GM19468 (cell line): ENCODE measurements around the gene VSTM5.

Experiments used
- ATAC-seq: cut with Tn5 transposase; IDR thresholded peaks from one replicate; pipeline ENCODE4 v1.9.1; 2021; ENCODE audit warnings: mild to moderate bottlenecking, moderate library complexity, moderate number of reproducible peaks; ENCODE audit not compliant: unreplicated experiment; ENCODE audit errors: extremely low read depth

VSTM5 gene

DNA sequence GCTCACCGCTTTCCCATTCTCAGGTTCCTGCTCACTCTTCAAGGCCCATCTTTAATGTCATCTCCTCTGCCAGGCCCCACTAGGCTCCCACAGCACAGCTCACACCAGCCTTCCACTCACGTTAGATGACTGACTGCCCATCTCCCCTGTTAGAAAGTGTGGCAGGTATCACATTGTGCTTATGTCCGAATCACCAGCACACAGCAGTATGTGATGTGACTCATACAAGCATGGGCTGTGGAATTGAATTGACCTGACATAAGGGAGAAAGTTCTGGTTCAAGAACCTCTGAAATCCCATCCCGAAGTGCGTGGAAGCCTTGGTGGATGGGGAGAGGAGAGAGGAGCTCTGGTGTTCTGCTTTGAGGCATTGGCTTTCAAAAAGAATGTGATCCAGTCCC, 6.5 kb downstream of the VSTM5 start:
- no peak for ATAC-seq

DNA sequence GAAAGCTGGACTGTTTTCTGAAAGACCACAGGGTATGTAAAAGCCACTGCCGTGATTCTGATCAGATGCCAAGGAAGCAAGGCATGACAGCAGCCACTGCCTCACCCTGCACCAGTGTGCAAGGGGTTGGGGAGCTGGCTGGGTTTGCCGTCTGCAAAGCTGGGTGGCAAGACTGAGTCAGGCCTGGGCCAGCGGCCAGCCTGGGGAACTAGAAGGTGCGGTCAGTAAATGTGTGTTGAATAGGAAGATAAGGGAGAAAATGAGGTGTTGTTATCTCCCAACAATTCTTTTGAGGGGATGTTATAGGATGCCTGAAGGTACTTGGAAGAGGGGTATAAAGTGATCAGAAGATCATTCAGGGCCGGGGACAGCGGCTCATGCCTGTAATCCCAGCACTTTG, 8.0 kb downstream of the VSTM5 start:
- ATAC-seq: no peak

DNA sequence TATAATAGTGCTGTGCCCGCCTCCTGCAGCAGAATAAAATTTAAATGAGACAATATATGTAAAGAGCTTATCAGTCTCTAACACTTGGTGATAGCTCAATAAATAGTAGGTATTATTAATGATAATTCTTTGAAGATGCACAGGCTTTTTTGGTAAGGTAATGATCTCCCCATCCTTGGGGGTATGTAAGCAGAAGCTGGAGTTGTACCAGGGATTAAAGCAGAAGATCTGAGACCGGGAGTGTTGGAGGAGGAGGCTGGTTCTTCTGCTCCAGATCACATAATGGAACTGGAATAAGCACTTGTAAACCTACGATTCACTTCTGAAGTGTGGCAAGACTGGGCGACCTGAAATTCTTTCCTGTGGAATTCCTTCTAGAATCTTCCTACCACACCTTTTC, 8.4 kb downstream of the VSTM5 start:
- no peak for ATAC-seq

DNA sequence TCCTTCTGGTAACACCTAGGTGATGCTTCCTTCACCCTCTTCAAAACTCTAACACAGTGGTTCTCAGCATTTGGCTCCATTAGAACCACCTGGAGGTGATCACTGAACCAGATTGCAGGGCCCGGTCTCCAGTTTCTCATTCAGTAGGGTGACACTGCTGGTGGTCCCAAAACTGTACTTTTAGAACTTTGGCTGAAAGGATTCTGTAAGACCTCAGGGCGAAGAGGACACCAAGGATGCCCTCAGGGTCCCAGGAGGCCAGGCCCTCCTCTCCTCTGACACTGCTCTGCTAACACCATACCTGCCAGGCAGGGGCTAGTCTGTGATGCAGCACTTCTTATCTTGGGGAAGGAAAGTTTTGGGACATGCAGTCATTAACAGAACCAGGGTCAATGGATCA, 9.0 kb downstream of the VSTM5 start:
- ATAC-seq: no peak

DNA sequence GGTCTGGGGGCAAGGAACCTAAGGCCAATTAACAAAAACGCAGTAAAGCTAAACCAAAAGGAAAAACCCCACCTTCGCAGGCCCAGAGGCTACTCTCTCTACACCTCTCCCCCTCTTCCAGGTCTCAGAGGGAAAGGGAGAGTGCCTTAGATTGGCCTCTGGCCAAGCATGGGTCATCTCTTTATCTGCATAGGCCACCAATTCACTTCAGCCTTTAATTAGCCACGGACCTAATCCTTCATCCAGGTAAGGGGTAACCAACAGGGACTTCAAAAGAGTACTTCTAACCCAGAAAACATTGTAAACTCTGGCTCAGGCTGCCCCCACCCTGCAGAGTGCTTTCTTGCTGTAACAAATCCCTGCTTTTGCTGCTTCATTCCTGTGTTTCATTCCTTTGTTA, 9.4 kb downstream of the VSTM5 start:
- ATAC-seq: no peak

DNA sequence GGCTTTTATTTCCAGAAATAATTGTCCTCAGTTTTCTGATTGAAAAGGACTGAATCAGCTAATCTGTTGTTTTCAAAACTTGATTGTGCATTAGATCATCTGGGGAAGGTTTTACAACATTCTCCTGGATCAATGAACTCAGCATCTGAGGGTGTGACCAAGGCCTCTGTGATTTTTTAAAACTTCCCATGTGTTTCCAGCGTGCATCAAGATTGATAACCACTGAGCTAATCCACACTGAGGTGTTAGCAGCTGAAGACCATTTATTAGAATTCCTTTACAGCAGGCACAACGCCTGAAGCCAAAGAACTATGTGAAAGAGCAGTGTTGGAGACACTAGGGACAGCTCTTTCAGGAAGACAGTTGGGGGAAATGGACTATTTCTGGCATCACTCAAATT, 10.2 kb downstream of the VSTM5 start:
- ATAC-seq: no peak

DNA sequence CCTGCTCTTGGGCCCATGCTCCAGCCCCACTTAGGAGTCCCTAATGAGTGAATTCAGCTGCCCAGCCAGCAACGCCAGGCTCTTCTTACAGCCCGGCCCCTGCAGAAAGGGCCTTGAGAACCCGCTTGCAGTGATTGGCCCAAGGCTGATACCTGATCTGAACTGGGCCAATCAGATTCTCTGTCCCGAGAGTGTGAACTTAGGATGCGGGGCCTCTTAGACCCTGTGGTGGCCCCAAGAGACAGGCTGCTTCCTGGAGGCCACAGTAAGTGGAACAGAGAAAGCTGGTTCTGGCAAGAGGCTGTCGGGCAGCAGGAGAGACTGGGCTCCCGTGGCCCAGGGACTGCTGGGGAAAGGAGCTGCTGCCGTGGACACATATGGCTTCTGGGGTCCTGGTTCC, 11.5 kb downstream of the VSTM5 start:
- ATAC-seq: no peak

DNA sequence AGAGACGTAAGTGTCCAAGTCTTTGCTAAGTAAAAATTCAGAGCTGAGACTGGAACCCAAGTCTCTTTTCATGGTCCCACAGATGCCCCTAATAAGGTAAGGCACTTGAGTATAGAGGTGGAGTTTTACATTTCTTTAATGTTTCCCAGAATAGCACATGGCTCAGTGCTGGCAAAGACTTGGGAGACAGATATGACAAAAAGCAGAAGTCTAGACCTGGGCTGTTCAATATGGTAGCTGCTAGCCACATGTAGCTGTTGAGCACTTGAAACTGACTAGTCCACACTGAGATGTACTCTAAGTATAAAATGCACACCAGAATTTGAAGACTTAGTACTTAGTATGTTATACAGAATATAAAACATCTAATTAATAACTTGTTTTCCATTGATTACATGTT, 17.6 kb downstream of the VSTM5 start:
- no peak for ATAC-seq

DNA sequence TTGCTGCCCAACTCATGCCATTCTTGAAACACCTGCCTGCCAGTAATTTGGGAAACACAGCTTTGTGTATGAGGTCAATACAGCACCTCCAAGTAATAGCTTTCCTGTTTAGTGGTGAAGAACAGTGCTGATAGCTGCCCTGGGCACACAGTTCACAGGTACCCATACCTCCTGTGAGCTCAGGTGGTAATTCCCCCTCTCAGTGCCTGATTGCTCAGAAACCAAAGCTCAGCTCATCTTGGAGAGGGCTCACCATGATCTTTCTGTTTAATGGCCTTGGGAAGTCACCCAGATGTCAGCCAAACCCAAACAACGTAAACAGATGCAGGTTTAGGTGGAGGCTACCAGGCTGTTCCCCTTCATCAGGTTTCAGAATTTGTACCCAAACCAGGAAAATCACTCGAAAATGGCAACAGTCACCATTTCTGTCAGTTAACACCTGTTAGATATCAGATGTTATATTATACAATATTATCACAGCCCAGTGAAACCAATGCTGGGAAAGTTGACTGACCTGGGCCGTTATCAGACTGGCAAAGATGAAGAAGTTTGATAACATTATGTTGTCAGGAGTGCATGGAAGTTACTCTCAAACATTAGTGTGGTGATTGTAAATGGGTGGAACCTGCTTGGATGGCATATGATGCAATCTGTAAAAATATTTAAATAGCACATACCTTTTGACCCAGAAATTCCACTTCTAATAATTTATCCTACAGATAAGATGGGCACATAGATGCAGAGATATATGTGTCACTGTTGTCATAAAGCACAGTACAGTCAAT, 18.9 kb downstream of the VSTM5 start:
- ATAC-seq: no peak

DNA sequence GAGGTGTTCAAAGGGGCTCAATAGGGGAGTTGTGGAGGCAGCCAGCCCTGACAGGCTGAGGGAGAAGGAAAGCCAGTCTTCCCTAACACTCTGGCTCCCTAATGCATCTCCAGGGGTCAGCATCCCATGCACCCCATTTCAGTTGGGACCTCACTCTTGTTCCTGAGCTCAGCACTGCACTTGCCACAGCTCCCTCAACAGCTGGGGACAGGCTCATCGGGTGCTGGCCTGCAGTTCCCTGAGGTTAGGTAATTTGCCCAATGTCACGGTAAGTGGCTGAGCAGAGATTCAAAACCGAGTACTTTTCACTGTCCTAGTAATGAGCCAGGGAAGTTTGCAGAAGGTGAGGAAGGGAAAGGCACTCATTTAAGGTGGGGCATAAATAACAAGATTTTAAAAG, 20.8 kb downstream of the VSTM5 start:
- no peak for ATAC-seq

DNA sequence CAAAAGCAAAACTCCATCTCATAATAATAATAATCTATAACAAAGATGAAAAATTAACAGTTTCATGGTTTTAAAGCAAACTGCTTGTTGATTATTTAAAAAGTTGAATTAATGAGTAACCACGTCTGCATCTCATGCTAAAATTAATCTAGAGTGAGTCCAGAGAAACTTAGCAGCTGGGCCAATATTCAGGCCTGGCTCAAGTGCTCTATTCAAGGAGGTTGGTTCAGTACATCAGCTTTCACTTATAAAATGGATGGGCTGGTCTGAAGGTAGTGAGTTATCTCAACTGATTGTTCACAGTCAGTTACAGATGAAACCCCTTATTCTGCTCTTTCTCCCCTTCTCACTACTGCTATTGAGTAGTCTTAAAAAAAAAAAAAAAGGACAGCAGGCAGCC, 23.1 kb downstream of the VSTM5 start:
- no peak for ATAC-seq

DNA sequence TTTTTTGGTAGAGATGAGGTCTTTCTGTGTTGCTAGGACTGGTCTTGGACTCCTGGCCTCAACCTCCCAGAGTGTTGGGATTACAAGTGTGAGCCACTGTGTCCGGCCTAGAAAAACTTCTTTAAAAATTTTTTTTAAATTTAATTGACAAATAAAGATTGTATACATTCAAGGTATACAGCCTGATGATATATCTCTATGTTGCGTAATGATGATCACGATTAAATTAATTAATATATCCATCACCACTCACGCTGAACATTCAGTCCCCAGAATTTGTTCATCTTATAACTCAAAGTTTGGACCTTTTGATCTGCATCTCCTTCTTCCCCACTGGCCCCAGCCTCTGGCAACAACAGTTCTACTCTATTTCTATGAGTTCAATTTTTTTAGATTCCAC, 27.2 kb downstream of the VSTM5 start:
- no peak for ATAC-seq

DNA sequence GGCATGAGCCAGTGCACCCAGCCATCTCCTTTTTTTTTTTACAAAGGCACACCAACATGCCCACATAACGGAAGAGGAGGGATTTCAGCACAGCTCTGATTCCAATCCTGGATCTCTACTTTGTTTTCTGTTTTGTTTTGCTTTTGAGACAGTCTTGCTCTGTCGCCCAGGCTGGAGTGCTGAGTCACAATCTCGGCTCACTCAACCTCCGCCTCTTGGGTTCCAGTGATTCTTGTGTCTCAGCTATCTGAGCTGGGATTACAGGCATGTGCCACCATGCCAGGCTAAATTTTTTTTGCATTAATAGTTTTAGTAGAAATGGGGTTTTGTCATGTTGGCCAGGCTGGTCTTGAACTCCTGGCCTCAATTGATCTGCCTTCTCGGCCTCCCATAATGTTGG, 28.1 kb downstream of the VSTM5 start:
- no peak for ATAC-seq

DNA sequence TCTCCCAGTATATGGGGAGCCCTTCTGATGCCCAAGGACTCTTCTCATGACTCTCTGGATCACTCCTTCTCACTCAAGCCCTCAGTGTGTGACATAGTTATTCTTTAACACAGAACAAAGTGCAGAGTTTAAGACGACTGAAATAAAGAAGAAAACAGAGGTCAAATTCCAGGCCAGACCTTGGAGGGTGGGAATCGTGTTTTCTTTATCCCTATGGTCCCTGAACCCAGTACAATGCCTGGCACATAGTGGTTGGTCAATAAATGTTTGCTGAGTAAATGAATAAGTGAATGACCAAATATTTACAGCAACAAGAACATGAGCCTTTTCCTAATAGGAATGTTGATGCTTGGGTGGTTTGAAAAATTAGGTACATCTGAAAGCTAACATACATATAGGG, 28.8 kb downstream of the VSTM5 start:
- no peak for ATAC-seq

DNA sequence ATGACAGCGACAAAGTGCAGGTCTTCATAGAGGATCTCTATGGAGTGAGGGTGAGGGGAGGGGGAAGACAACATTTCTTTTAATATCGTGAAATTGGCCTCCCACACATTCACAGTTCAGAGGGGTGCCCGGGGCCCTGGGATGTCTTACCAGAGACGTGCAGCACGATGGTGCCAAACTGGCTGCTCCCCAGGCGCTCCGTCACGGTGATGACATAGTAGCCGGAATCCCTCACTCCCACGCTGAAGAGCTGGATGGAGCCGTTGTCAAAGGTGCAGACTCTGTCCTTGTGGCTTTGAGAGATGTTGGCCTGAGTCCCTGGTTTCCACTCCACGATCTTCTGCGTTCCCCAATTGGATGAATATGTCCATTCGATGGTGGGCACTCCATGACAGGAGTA, 29.6 kb downstream of the VSTM5 start:
- no peak for ATAC-seq

DNA sequence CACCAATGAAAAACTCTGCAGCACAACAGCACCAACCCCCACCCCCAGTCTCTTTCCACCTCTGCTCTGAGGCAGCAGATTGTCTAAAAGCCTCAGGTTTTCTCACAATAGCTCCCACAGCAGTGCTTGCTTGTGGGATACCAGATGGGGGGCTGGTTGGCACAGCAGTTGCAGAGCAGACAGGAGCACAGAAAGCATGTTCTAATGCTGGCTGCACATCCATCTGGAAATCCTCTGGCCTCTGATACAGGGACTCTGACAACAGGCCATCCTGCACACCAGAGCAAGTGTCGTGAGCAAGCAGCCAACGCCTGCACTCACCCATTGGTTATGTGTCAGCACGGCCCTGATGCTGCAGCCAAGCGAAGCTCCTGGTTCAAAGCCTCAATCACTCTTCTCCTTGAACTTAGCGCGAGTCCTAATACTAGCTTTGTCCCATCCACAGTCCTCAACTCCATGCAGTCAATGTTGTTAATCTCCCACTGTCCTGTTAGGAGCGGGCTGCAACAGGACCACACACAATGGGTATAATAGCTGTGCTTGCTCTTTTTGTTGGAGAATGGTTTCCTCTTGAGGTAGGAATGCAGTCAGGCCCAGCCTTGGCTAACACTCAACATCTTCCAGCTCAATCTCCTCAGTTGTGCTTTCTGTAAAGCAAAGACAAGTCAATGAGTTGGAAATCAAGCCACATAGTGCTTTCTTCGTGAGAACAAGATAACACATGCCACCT, 30.3 kb downstream of the VSTM5 start:
- no peak for ATAC-seq

DNA sequence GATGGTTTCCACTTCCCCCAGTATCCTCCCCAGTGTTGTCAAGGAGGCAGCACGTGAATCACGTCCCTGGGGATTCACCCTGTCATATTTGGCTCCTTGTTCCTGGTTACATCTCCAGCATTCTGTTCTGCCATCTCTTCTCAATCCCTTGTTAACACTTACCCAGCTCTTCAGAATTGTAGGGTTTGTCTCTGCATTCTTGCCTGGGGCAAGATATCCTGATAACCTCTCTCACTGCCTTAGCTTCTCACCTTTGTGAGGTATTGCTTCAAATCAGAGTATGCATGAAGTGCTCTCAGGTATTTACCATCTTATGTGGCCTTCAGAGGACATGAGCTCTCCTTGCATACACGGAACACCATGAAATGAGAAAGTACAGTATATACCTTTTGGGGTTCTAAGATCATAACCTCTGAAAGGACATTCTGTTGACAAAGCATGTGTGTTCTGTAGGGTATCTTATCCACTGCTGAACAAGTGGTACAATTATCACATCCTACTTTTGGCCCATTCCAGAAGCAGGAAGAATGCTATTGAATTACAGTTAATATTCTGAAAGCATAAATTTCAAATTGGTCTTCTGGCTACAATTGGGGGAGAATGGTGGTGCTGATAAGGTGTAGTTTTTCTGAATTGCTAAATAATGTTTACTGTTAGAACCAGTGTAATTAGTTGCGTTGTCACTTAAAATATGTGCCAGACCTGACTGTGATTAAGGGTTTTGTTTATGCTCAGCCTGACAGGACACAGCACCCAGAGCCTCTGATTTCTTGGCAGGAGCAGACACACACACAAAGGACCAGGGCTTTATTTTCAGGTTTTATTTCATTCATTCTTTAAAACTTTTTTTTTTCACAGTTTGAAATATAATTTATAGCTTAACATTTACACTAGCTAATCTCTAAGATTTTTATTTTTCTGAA, 32.7 kb downstream of the VSTM5 start:
- ATAC-seq: no peak

DNA sequence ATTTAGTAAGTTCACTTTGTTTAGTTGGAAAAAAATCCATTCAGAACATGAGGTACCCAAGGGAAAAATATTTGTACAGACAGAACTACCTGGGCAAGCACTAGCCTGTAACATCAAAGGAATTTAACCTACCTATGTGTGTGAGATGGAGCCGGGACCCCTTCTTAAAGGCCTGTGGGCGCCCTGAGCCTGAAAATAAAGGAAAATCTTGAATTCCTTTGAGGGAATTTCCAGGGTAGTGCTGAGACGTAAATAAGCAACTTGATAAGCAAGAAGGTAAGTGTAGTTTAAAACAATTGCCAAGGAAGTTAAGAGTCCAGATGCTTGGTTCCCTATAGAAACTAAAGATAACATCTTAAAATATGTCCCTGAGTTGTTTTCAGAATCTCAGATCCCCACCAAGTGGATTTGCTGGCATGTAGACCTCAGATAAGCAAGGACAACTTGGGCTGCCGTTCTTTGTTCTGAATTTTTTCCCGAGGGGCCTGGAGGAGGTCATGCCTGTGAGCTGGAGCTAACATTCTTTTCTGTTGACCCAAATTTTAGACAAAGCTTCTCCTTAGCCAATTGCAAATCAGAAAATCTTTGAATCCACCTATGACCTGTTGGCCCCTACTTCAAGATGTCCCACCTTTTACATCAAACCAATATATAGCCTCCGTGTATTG, 35.3 kb downstream of the VSTM5 start:
- ATAC-seq: no peak

DNA sequence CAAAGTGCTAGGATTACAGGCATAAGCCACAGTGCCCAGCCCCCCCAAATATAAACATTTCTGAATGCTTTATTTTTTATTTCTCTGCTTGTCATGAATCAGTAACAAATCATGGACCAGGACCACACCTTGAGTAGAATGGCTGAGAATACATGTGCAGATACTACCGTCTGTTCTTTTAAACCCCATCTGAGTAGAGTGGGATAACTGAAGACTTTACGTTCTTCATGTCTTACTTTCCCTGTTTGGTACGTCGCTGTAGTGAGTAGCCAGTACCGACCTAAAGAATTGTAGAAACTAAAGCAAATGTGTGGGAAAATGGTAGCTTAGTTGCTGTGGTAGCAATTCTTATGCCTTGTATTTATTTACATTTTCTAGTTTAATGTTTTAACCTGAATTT, 36.4 kb downstream of the VSTM5 start:
- no peak for ATAC-seq

DNA sequence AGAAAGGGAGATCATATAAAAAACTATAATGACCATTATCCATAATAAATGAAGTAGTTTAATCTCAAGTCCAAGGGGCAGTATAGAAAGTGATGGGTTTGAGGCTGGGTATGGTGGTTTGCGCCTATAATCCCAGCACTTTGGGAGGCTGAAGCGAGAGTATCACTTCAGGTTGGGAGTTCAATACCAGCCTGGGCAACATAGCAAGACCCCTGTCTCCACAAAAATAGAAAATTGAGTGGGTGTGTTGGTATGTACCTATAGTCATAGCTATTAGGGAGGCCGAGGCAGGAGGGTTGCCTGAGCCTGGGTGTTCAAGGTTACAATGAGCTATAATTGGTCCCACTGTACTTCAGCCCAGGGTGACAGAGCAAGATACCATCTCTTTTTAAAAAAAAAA, 42.4 kb downstream of the VSTM5 start:
- no peak for ATAC-seq
